CD1c-positive myeloid dendritic cell (primary cell): ENCODE data around the gene SLC16A8.
"Not testable (repeated sequence)": the region's sequence is repeated elsewhere in the genome, so short reads cannot be mapped to it uniquely, and the experiment has no call there.

ENCODE experiments used
- DNase-seq: peaks from one replicate; pipeline ENCODE4 v3.0.0-alpha.2; 2016; ENCODE audit errors: extremely low spot score

SLC16A8 gene

DNA sequence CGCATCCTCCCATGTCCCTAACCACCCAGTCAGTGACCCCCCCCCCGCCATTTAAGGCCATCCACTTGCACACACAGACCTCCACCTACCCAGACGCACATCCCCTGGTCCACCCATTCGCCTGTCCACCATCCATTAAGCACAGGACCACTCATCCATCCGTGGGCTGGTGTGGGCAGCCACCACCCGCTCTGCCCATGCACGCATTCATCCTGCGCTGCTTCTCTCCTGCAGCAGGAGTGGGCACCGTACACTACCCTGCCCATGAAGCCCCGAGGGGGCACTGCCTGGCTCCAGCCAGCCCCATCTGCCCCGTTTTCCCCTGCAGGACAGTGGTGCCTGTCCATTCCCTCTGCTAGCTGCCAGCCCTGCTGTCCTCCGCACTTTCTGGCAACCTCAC is 3.9 kb upstream of the SLC16A8 start:
- no peak for DNase-seq

- no peak for DNase-seq
Measured at GRCh38 chr22:38086942-38087341, 3.0 kb upstream of the SLC16A8 start.

DNA sequence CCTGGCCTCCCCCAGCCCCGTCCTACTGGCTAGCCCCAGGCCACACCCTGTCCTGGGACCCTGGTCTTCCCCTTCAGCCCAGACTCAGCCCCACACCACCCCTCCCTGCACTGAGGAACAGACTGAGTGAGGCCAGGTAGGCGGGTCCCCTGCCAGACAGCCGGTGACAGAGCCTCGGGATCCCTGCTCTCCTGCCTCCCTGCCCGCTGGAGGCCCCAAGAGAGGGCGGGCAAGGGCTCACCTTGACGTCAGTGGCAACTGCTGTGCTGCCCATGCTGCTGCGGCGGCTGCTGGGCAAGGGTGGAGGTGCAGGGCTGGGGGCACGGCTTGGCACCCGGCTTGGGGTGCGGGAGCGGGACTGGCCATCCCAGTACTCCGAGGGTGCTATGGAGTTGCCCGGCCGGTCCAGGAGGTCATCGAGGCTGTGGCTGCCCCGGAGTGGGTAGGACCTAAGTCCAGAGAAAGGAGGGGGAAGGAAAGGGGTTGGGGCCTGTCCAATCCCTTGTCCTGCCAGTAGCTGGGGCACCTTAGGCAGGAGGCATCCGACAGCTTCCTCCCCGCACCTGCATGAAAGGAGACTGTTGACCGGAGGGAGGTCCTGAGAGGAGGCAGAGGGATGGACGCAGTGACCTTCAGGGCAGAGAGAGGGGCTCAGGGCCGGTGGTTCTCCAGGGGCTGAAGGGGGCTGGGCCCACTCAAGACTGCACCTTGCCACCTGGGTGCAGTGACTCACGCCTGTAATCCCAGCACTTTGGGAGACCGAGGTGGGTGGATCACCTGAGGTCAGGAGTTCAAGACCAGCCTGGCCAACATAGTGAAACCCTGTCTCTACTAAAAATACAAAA is 2.2 kb upstream of the SLC16A8 start:
- DNase-seq = no peak

DNA sequence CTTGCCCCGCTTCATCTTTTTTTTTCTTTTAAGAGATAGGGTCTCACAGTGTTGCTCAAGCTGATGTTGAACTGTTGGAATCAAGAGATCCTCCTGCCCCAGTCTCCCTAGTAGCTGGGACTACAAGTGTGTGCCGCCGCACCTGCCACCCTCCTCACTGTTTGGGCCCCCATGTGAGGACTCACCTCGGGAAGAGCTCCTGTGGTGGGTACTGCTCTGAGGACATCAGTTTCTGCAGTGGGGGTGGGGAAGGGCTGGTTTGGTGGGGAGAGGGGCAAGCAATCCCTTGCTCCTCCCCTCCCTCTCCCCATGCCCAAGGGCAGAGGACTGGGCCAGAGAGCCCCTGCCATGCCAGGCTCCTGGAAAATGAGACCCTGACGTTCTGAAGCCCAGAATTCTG is 1.5 kb upstream of the SLC16A8 start:
- no peak for DNase-seq

DNA sequence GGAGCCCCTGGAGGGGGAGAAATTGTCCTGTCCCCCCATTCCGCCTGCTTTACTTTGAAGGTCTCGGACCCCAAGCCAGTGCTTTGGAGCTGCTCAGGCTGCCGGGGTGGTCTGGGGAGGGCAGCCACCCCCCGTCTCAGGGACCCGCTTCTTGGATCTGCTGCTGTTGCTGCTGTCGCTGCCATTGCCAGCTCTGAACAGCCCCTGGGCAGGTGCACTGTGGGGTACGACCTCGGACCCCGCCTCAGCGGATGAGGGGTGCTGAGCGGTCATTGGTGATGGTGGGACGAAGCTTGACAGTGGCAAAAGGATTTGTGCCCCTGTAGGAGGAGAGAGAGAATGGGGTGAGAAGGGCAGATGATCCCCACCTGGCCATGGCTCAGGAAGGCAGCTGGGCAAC is 1.1 kb upstream of the SLC16A8 start:
- DNase-seq = no peak

- DNase-seq = no peak
Measured at GRCh38 chr22:38082986-38083710, 836 bp downstream of the SLC16A8 start.

- peak; percentile 51 for DNase-seq
Measured at GRCh38 chr22:38081941-38082828, 1.8 kb downstream of the SLC16A8 start.

DNA sequence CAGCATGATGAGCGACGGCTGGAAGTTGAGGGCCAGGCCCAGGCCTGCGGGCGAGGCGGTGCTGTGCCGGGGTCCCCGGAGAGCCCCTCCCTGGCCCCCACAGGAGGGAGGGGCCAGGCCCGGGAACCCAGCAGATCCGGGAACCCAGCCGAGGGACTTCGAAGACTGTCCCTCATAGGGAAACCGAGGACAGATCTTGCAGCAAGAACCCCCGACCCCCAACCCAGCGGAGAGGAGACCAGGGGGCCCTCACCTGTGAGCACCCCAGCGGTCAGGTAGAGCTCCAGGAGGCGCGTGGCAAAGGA is 2.4 kb downstream of the SLC16A8 start:
- no peak for DNase-seq

- peak; percentile 26 for DNase-seq
Measured at GRCh38 chr22:38080850-38081635, 2.9 kb downstream of the SLC16A8 start.

DNA sequence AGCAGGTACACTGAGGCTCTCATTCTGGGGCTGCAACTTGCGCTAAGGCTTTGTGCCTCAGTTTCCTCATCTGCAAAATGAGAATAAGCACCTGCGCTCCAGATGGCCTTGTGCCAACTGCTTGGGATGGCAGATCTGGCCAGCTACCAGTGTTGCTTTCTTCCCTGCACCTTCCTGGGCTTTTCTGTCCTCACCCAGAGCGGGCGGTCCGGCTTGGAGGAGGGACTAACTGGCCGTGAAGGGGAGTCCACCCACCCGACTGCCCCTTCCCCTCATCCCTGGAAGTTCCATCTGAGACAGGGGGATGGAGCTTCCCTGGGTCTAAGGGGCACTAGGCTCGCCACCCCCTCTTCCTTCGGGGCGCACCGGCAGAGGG is 3.5 kb downstream of the SLC16A8 start:
- DNase-seq = no peak

DNA sequence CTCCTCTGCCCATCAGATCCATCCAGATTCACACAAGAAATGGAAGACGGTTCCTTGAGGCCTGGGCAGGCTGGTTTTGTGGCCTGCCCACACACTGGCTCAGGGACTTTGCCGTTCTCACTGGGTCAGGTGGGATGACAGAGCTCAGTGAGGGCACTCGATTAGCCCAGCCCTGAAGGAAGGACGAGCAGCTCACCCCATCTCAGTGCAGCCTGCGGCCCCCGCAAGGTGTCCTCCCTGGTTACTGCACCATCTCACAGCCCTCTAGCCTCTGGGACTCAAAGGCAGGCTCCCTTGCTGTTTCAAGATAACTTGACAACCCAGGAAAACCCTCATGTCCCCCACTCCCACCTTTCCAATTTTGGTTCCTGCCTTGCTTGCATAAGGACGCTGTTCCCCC is 4.2 kb downstream of the SLC16A8 start:
- DNase-seq = no peak

DNA sequence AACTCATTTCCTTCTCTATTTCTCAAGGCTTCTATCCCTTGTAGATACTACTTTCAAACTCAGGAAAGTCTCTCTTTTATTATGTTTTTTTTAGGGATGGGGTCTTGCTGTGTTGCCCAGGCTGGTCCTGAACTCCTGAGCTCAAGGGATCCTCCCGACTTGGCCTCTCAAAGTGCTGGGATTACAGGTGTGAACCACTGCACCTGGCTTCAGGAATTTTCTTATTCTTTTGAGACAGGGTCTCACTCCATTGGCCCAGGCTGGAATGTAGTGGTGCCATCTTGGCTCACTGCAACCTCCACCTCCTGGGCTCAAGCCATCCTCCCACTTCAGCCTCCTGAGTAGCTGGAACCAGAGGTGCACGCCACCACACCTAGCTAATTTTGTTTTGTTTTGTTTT is 4.8 kb downstream of the SLC16A8 start:
- DNase-seq = not testable (repeated sequence)

DNA sequence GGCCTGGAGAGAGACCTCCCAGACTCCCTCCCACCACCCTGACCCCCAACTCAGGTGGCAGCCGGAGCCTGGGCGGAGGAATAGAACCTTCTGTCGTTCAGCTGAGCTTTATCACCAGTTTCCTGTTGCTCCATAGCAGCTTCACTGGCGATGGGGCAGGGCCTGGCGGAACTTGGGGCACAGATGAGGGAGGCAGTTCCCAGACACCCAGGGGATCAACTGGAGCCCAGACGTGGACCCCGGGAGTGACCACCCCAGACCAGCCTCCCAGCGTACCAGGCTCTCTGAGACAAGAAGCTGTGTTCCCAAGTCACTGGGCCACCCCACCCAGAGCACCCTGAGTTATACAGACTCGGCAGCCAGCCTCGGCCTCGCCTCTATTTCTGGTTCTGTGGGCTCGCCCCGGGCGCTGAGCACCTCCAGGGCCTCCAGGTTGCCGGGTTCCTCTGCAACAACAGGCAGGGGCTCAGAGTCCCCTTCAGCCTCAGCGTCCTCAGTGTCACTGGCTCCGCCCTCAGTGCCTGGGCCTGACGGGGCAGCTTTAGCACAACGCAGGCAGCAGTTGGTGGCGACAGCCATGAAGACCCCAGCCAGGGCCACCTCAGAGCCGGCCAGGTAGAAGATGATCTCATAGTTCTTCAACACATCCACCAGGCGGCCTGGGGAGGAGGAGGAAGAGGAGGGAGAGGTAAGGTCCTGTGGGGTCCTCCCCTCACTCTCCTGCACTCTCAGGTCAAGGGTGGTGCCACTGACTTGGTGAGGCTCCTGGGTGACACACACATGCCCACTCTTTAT is 5.7 kb downstream of the SLC16A8 start:
- no peak for DNase-seq

GRCh38 chr22:38077595-38077994 is 6.4 kb downstream of the SLC16A8 start:
- DNase-seq = no peak

DNA sequence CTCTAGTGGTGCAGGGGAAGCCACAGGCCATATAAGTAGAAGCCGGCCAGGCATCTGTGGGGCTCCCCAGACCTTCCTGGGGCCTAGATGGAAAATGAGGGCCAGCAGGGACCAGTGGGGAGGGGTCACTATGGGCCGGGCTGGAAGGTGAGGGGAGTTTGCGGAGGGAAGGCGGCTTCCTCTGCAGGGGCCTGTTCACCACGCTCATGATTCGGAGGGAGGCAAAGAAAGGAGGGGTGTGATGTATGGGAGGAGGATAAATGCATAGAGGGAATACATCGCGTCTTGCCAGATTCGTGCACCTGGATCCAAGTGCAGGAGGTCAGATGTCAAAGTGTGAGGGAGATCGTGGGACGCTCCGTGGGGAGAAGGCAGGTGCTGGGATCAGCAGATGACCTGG is 6.9 kb downstream of the SLC16A8 start:
- DNase-seq = no peak

- DNase-seq = no peak
Measured at GRCh38 chr22:38075961-38076360, 8.0 kb downstream of the SLC16A8 start.

DNA sequence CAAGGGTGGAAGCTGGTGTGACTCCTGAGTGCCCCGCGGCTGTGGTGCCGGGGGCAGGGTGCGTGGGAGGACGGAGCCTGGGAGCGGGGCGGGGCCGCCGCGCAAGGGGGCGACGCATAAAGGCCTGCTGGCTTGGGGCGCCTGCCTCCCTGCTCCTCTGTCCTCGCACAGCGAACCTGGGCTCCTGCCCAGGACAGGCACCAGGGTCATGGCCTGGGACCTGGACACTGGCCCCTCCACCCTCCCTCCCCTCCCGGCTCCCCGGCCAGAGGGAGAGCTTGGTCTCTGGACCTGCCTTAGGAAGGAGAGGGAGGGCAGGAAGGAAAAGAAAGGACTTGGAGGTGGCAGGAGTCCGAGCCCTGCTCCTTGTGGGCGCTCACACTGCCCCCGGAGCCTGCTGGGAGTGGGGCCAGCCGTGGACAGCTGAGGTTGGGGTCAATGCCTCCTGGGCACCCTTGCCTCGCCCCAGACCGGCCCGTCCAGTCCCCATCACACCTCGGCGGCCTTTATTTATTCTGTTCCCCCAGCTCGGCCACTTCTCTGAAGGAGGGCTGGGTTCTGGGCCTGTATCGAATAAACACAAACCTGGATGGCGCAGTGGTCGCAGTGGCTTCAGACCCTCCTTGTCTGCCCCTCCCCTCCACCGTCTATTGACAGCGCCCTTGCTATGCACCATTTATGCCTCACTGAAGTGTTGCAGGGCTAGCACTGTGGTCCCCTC is 8.7 kb downstream of the SLC16A8 start:
- DNase-seq = no peak

DNA sequence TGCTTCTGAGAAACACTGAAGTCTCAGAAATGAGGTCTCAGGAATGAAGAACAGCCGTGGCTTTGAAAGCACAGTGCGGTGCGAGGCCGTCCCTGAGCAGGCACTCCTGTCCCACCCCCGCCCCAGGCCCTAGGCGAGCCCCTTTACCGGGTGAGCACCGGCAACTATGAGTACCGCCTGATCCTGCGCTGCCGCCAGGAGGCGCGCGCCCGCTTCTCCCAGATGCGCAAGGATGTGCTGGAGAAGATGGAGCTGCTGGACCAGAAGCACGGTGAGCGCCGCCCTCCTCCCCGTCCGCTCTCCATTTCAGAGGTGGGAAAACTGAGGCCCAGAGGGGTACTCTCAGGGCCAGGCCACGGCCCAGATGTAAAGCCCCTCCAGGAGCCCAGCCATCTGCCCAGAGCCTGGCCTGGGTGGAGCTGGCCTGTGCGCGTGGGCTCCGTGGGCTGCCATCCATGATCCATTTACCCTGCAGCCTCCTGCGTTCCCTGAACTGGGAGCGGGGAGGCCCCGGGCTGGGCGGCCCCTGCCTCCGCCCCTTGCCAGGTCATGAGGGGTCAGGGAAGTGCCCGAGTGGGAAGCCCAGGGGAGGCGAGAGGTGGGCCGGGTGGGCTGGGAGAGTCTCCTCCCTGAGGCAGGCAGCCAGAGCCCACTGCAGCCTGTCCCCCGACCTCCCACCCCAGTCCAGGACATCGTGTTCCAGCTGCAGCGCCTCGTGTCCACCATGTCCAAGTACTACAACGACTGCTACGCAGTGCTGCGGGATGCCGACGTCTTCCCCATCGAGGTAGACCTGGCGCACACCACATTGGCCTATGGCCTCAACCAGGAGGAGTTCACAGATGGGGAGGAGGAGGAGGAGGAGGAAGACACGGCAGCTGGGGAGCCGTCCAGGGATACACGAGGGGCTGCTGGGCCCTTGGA is 9.5 kb downstream of the SLC16A8 start:
- no peak for DNase-seq
